Measurements from ENCODE around the gene TBC1D3B.

- TF ChIP-seq CTCF (IDR thresholded peaks at IDR 0.05) (no peak), POLR2A (IDR thresholded peaks at IDR 0.05) (no peak), POLR2AphosphoS5 (IDR thresholded peaks at IDR 0.05) (no peak), EP300 (IDR thresholded peaks at IDR 0.05) (no peak)
These were observed 42.7 kb downstream of the TBC1D3B start for GRCh38 chr17:36133602-36134236.
